HEK293 (cell line): ENCODE measurements around the gene ZBTB26.

Experiments
- KLF16 ChIP-seq: fragments of 450-650 bp; formaldehyde crosslinking; IDR thresholded peaks from 2 replicates; pipeline ENCODE4 v1.5.1; 2017; ENCODE audit warnings: missing biosample characterization, missing genetic modification characterization
- SP2 ChIP-seq: fragments of 450-650 bp; formaldehyde crosslinking; IDR thresholded peaks from 2 replicates; pipeline ENCODE4 v1.5.1; 2016; ENCODE audit warnings: missing biosample characterization, missing genetic modification characterization
- SP7 ChIP-seq: fragments of 450-650 bp; formaldehyde crosslinking; IDR thresholded peaks from 2 replicates; pipeline ENCODE4 v1.5.1; 2016; ENCODE audit warnings: missing biosample characterization, missing genetic modification characterization
- ZBTB7A ChIP-seq: fragments of 450-650 bp; formaldehyde crosslinking; IDR thresholded peaks from 2 replicates; pipeline ENCODE4 v1.5.1; 2016; ENCODE audit warnings: low read depth, missing biosample characterization, missing genetic modification characterization
- ZEB2 ChIP-seq: fragments of 450-650 bp; formaldehyde crosslinking; IDR thresholded peaks from 2 replicates; pipeline ENCODE4 v1.5.1; 2016; ENCODE audit warnings: missing biosample characterization, missing genetic modification characterization
- ZFHX2 ChIP-seq: fragments of 450-650 bp; formaldehyde crosslinking; conservative IDR thresholded peaks from 2 replicates; pipeline ENCODE4 v1.5.1; 2016; ENCODE audit warnings: missing biosample characterization, missing genetic modification characterization
- ZNF169 ChIP-seq: fragments of 450-650 bp; formaldehyde crosslinking; IDR thresholded peaks from 2 replicates; pipeline ENCODE4 v1.5.1; 2016; ENCODE audit warnings: missing biosample characterization, missing genetic modification characterization
- ZNF184 ChIP-seq: fragments of 450-650 bp; IDR thresholded peaks from 2 replicates; pipeline ENCODE4 v1.5.1; 2018; ENCODE audit warnings: missing biosample characterization, mild to moderate bottlenecking, missing genetic modification characterization
- ZNF223 ChIP-seq: fragments of 450-650 bp; formaldehyde crosslinking; IDR thresholded peaks from 2 replicates; pipeline ENCODE4 v1.5.1; 2016; ENCODE audit warnings: missing biosample characterization, missing genetic modification characterization
- ZNF266 ChIP-seq: fragments of 450-650 bp; formaldehyde crosslinking; IDR thresholded peaks from 2 replicates; pipeline ENCODE4 v1.5.1; 2016; ENCODE audit warnings: missing biosample characterization, missing genetic modification characterization, low read depth
- ZNF311 ChIP-seq: fragments of 450-650 bp; formaldehyde crosslinking; IDR thresholded peaks from 2 replicates; pipeline ENCODE4 v1.5.1; 2017; ENCODE audit warnings: missing biosample characterization, missing genetic modification characterization, borderline replicate concordance
- ZNF324 ChIP-seq: fragments of 450-650 bp; formaldehyde crosslinking; IDR thresholded peaks from 2 replicates; pipeline ENCODE4 v1.5.1; 2016; ENCODE audit warnings: missing biosample characterization, missing genetic modification characterization
- ZNF37A ChIP-seq: fragments of 450-650 bp; IDR thresholded peaks from 2 replicates; pipeline ENCODE4 v1.5.1; 2018; ENCODE audit warnings: missing biosample characterization, missing genetic modification characterization
- ZNF391 ChIP-seq: fragments of 450-650 bp; formaldehyde crosslinking; IDR thresholded peaks from 2 replicates; pipeline ENCODE4 v1.5.1; 2016; ENCODE audit warnings: low read depth, missing biosample characterization, missing genetic modification characterization, borderline replicate concordance
- ZNF433 ChIP-seq: fragments of 450-650 bp; formaldehyde crosslinking; IDR thresholded peaks from 2 replicates; pipeline ENCODE4 v1.5.1; 2016; ENCODE audit warnings: missing biosample characterization, missing genetic modification characterization, low read depth
- ZNF548 ChIP-seq: fragments of 450-650 bp; formaldehyde crosslinking; IDR thresholded peaks from 2 replicates; pipeline ENCODE4 v1.5.1; 2016; ENCODE audit warnings: missing biosample characterization, missing genetic modification characterization
- ZNF571 ChIP-seq: fragments of 450-650 bp; formaldehyde crosslinking; IDR thresholded peaks from 2 replicates; pipeline ENCODE4 v1.5.0; 2017; ENCODE audit warnings: missing biosample characterization, missing genetic modification characterization
- ZNF610 ChIP-seq: fragments of 450-650 bp; formaldehyde crosslinking; IDR thresholded peaks from 2 replicates; pipeline ENCODE4 v1.5.1; 2016; ENCODE audit warnings: missing biosample characterization, missing genetic modification characterization, borderline replicate concordance
- ZNF629 ChIP-seq: fragments of 450-650 bp; formaldehyde crosslinking; IDR thresholded peaks from 2 replicates; pipeline ENCODE4 v1.5.1; 2017; ENCODE audit warnings: missing biosample characterization, missing genetic modification characterization
- ZNF654 ChIP-seq: fragments of 450-650 bp; formaldehyde crosslinking; IDR thresholded peaks from 2 replicates; pipeline ENCODE4 v1.5.1; 2016; ENCODE audit warnings: low read depth, missing biosample characterization, missing genetic modification characterization
- ZNF692 ChIP-seq: fragments of 450-650 bp; formaldehyde crosslinking; IDR thresholded peaks from 2 replicates; pipeline ENCODE4 v1.5.1; 2016; ENCODE audit warnings: missing biosample characterization, missing genetic modification characterization
- ZNF791 ChIP-seq: fragments of 450-650 bp; formaldehyde crosslinking; IDR thresholded peaks from 2 replicates; pipeline ENCODE4 v1.5.1; 2016; ENCODE audit warnings: missing biosample characterization, missing genetic modification characterization
- ZXDB ChIP-seq: fragments of 450-650 bp; formaldehyde crosslinking; IDR thresholded peaks from 2 replicates; pipeline ENCODE4 v1.5.1; 2016; ENCODE audit warnings: missing biosample characterization, missing genetic modification characterization
- TF ChIP-seq, protein P1 (sequence below): fragments of 450-650 bp; formaldehyde crosslinking; conservative IDR thresholded peaks from 2 replicates; pipeline ENCODE4 v1.5.1; 2016; ENCODE audit warnings: low read depth, missing biosample characterization, missing genetic modification characterization
- TF ChIP-seq, protein P2 (sequence below): fragments of 450-650 bp; formaldehyde crosslinking; IDR thresholded peaks from 2 replicates; pipeline ENCODE4 v1.5.1; 2017; ENCODE audit warnings: missing biosample characterization, missing genetic modification characterization
- TF ChIP-seq, protein P3 (sequence below): fragments of 450-650 bp; formaldehyde crosslinking; IDR thresholded peaks from 2 replicates; pipeline ENCODE4; 2016; ENCODE audit warnings: missing biosample characterization, missing genetic modification characterization
- TF ChIP-seq, protein P4 (sequence below): fragments of 450-650 bp; formaldehyde crosslinking; IDR thresholded peaks from 2 replicates; pipeline ENCODE4 v1.5.1; 2016; ENCODE audit warnings: missing biosample characterization, missing genetic modification characterization
- TF ChIP-seq, protein P5 (sequence below): fragments of 450-650 bp; formaldehyde crosslinking; IDR thresholded peaks from 2 replicates; pipeline ENCODE4 v1.5.1; 2016; ENCODE audit warnings: missing biosample characterization, missing genetic modification characterization
- TF ChIP-seq, protein P6 (sequence below): fragments of 450-650 bp; formaldehyde crosslinking; IDR thresholded peaks from 2 replicates; pipeline ENCODE4 v1.5.1; 2017; ENCODE audit warnings: missing biosample characterization, missing genetic modification characterization

ZBTB26 gene

GRCh38 chr9:122940749-122941581 lies 9.7 kb upstream of the ZBTB26 start, which contains the start of gene RABGAP1 (continued):
- TF ChIP-seq, protein P1, sequence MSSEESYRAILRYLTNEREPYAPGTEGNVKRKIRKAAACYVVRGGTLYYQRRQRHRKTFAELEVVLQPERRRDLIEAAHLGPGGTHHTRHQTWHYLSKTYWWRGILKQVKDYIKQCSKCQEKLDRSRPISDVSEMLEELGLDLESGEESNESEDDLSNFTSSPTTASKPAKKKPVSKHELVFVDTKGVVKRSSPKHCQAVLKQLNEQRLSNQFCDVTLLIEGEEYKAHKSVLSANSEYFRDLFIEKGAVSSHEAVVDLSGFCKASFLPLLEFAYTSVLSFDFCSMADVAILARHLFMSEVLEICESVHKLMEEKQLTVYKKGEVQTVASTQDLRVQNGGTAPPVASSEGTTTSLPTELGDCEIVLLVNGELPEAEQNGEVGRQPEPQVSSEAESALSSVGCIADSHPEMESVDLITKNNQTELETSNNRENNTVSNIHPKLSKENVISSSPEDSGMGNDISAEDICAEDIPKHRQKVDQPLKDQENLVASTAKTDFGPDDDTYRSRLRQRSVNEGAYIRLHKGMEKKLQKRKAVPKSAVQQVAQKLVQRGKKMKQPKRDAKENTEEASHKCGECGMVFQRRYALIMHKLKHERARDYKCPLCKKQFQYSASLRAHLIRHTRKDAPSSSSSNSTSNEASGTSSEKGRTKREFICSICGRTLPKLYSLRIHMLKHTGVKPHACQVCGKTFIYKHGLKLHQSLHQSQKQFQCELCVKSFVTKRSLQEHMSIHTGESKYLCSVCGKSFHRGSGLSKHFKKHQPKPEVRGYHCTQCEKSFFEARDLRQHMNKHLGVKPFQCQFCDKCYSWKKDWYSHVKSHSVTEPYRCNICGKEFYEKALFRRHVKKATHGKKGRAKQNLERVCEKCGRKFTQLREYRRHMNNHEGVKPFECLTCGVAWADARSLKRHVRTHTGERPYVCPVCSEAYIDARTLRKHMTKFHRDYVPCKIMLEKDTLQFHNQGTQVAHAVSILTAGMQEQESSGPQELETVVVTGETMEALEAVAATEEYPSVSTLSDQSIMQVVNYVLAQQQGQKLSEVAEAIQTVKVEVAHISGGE (tag by site-specific recombination), result peak; percentile 60; the same call in 1 of the 2 replicates
- TF ChIP-seq ZNF610 (tag by site-specific recombination), result peak; percentile 69; the same call in 1 of the 2 replicates
- no peak for TF ChIP-seq ZNF184 (tag by site-specific recombination)
- TF ChIP-seq, protein P2, sequence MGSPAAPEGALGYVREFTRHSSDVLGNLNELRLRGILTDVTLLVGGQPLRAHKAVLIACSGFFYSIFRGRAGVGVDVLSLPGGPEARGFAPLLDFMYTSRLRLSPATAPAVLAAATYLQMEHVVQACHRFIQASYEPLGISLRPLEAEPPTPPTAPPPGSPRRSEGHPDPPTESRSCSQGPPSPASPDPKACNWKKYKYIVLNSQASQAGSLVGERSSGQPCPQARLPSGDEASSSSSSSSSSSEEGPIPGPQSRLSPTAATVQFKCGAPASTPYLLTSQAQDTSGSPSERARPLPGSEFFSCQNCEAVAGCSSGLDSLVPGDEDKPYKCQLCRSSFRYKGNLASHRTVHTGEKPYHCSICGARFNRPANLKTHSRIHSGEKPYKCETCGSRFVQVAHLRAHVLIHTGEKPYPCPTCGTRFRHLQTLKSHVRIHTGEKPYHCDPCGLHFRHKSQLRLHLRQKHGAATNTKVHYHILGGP (tag by site-specific recombination), result no peak
- TF ChIP-seq, protein P3, sequence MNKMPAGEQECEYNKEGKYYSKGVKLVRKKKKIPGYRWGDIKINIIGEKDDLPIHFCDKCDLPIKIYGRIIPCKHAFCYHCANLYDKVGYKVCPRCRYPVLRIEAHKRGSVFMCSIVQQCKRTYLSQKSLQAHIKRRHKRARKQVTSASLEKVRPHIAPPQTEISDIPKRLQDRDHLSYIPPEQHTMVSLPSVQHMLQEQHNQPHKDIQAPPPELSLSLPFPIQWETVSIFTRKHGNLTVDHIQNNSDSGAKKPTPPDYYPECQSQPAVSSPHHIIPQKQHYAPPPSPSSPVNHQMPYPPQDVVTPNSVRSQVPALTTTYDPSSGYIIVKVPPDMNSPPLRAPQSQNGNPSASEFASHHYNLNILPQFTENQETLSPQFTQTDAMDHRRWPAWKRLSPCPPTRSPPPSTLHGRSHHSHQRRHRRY (tag by site-specific recombination), result no peak
- TF ChIP-seq ZXDB (tag by site-specific recombination), result peak; percentile 79
- TF ChIP-seq ZNF223, result no peak
- no peak for TF ChIP-seq ZNF571 (tag by site-specific recombination)
- TF ChIP-seq ZNF692 (tag by site-specific recombination), result 0 out of 2 replicates have a peak, but pooled peaks have one; percentile 19
- no peak for TF ChIP-seq ZNF548 (tag by site-specific recombination)
- TF ChIP-seq ZNF391, result no peak
- no peak for TF ChIP-seq ZNF433 (tag by site-specific recombination)
- peak; percentile 70 for TF ChIP-seq ZEB2 (tag by site-specific recombination)
- peak; percentile 49 for TF ChIP-seq ZFHX2
- no peak for TF ChIP-seq ZNF266
- TF ChIP-seq, protein P4, sequence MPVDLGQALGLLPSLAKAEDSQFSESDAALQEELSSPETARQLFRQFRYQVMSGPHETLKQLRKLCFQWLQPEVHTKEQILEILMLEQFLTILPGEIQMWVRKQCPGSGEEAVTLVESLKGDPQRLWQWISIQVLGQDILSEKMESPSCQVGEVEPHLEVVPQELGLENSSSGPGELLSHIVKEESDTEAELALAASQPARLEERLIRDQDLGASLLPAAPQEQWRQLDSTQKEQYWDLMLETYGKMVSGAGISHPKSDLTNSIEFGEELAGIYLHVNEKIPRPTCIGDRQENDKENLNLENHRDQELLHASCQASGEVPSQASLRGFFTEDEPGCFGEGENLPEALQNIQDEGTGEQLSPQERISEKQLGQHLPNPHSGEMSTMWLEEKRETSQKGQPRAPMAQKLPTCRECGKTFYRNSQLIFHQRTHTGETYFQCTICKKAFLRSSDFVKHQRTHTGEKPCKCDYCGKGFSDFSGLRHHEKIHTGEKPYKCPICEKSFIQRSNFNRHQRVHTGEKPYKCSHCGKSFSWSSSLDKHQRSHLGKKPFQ, result no peak
- TF ChIP-seq ZNF791, result no peak
- TF ChIP-seq ZNF169 (tag by site-specific recombination), result no peak
- TF ChIP-seq ZNF37A (tag by site-specific recombination), result no peak
- TF ChIP-seq SP2, result peak; percentile 72
- TF ChIP-seq, protein P5, sequence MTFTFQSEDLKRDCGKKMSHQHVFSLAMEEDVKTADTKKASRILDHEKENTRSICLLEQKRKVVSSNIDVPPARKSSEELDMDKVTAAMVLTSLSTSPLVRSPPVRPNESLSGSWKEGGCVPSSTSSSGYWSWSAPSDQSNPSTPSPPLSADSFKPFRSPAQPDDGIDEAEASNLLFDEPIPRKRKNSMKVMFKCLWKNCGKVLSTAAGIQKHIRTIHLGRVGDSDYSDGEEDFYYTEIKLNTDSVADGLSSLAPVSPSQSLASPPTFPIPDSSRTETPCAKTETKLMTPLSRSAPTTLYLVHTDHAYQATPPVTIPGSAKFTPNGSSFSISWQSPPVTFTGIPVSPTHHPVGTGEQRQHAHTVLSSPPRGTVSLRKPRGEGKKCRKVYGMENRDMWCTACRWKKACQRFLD (tag by site-specific recombination), result no peak
- TF ChIP-seq KLF16, result peak; percentile 48; the same call in 1 of the 2 replicates
- TF ChIP-seq ZNF324 (tag by site-specific recombination), result no peak
- TF ChIP-seq, protein P6, sequence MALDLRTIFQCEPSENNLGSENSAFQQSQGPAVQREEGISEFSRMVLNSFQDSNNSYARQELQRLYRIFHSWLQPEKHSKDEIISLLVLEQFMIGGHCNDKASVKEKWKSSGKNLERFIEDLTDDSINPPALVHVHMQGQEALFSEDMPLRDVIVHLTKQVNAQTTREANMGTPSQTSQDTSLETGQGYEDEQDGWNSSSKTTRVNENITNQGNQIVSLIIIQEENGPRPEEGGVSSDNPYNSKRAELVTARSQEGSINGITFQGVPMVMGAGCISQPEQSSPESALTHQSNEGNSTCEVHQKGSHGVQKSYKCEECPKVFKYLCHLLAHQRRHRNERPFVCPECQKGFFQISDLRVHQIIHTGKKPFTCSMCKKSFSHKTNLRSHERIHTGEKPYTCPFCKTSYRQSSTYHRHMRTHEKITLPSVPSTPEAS (tag by site-specific recombination), result no peak
- TF ChIP-seq SP7 (tag by site-specific recombination), result no peak; the same call in 1 of the 2 replicates
- TF ChIP-seq ZBTB7A (tag by site-specific recombination), result no peak
- TF ChIP-seq ZNF629, result no peak
- TF ChIP-seq ZNF654, result no peak
- no peak for TF ChIP-seq ZNF311 (tag by site-specific recombination)
